ENCODE measurements around the gene STK25. TPM values are rescaled to one million over a fixed set of nuclear protein-coding genes. Genes with fewer than 3 reads are reported as not detected.

STK25 gene
- total and polyA plus RNA-seq, 10 of the 15 experiments (the other 5 are each of a cell fraction or from before 2014, with no cell fraction given) = 6.0 to 154 (median 89.3) TPM

- Histone ChIP-seq H4K20me1 (ENCODE audit: control insufficient read depth, insufficient read depth) (no peaks in the 10 kb centered on the region), H2AFZ (ENCODE audit: control insufficient read depth, low read depth, low read length) (peak overlapping the region; percentile 79), H3K36me3 (ENCODE audit: control insufficient read depth in 2 of 2, insufficient read depth in 2 of 2, low read length in 1 of 2) (no peaks in the 10 kb centered on the region), H3K4me2 (ENCODE audit: control insufficient read depth, insufficient read depth) (peak overlapping the region; percentile 39; the same call in 1 of the 2 replicates), H3K4me3 (no peak overlapping the region), H3K9me3 (replicated peaks; ENCODE audit: control insufficient read depth, insufficient read depth, low read length) (no peaks in the 10 kb centered on the region), H3K27me3 (replicated peaks in 1 of 2; ENCODE audit: control insufficient read depth in 2 of 2, insufficient read depth in 2 of 2, low read length in 1 of 2) (no peaks in the 10 kb centered on the region), H3K9ac (ENCODE audit: control insufficient read depth, insufficient read depth, low read length) (no peak overlapping the region), H3K4me1 (ENCODE audit: control insufficient read depth, insufficient read depth, low read length) (peaks cover 16% of the 10 kb centered on the region), H3K27ac (ENCODE audit: control insufficient read depth, insufficient read depth) (peak overlapping the region; percentile 65), H3K79me2 (ENCODE audit: control insufficient read depth, insufficient read depth, low read length) (no peaks in the 10 kb centered on the region)
- in situ Hi-C loops (cut with MboI) = loop anchor here (10.0 kb wide), 1 partner anchor 360 kb away; no protein-coding TSS in a partner anchor
- ChIA-PET CTCF (interaction anchor here (0.8 to 1.4 kb wide), 3 partner anchors 71 to 95 kb away, joined by 3 read pairs; no protein-coding TSS in a partner anchor), RAD21 (ENCODE audit: unreplicated experiment) (interaction anchor here (1.2 kb wide), 1 partner anchor 83 kb away, joined by 3 read pairs; no protein-coding TSS in a partner anchor), POLR2A (interaction anchor here (0.6 kb wide), 1 partner anchor 128 kb away, joined by 3 read pairs; no protein-coding TSS in a partner anchor), SMC1A (ENCODE audit: uncharacterized antibody, unreplicated experiment) (interaction anchor here (0.7 to 2.3 kb wide), 4 partner anchors 9 to 141 kb away, joined by 3 to 7 read pairs (median 3); no protein-coding TSS in a partner anchor)
- ATAC-seq (peak; percentile 88), DNase-seq (ENCODE audit: low read depth, low spot score) (peak; percentile 60), FAIRE-seq (peak; percentile 75)
- BruUV-seq (replicated peaks) = no TSS peak
- intact Hi-C loops (cut with micrococcal nuclease; ENCODE audit: unreplicated experiment) = no loop called here
- WGBS (ENCODE audit: insufficient coverage, insufficient replicate concordance, low lambda C conversion rate, missing lambda C conversion rate) = 42% methylated on average over 10 of the region's 10 CpGs
- TF ChIP-seq ASH2L (IDR thresholded peaks at IDR 0.05; ENCODE audit: borderline replicate concordance, low read depth) = peak; percentile 95; the same call in 1 of the 2 replicates
- TF ChIP-seq PKNOX1 (IDR thresholded peaks at IDR 0.05) = 0 out of 2 replicates have a peak, but pooled peaks have one; percentile 13
- TF ChIP-seq IKZF2 (IDR thresholded peaks at IDR 0.05) = 0 out of 4 replicates have a peak, but pooled peaks of 1 of the 2 experiments have one; percentile 32
- TF ChIP-seq SP1 (IDR thresholded peaks at IDR 0.05; ENCODE audit: low read depth, low read length) = no peak
- TF ChIP-seq ETV6 (conservative IDR thresholded peaks at IDR 0.05 in 1 of 2, IDR thresholded peaks at IDR 0.05 in 1 of 2; ENCODE audit: borderline replicate concordance in 1 of 2, low read depth in 1 of 2) = no peak
- TF ChIP-seq TAF1 (IDR thresholded peaks at IDR 0.05; ENCODE audit: borderline replicate concordance, low read depth, low read length) = no peak
- TF ChIP-seq RBBP5 (conservative IDR thresholded peaks at IDR 0.05) = 0 out of 2 replicates have a peak, but pooled peaks have one; percentile 70
- peak; percentile 1; the same call in 1 of the 2 replicates for TF ChIP-seq YY1 (IDR thresholded peaks at IDR 0.05; ENCODE audit: low read depth, low read length)
- TF ChIP-seq IKZF1 (conservative IDR thresholded peaks at IDR 0.05) = no peak
- no peak for TF ChIP-seq FOXM1 (IDR thresholded peaks at IDR 0.05; ENCODE audit: low read depth, low read length)
- peak; percentile 43; the same call in 1 of the 2 replicates for TF ChIP-seq RUNX3 (IDR thresholded peaks at IDR 0.05; ENCODE audit: low read length)
- no peak for TF ChIP-seq SMAD1 (IDR thresholded peaks at IDR 0.05; ENCODE audit: low read depth, partially characterized antibody)
- TF ChIP-seq ZBTB4 (CRISPR knock-in tag; IDR thresholded peaks at IDR 0.05) = 0 out of 2 replicates have a peak, but pooled peaks have one; percentile 28
- peak; percentile 31; the same call in 1 of the 2 replicates for TF ChIP-seq ZNF687 (IDR thresholded peaks at IDR 0.05)
Observed at GRCh38 chr2:241514986-241515737, 6.8 kb upstream of the STK25 start.
